ENCODE data around the gene ATP13A2.

- no peak for TF ChIP-seq USF1 (IDR thresholded peaks at IDR 0.05)
- TF ChIP-seq RAD21 (IDR thresholded peaks at IDR 0.05; ENCODE audit: low read depth), result no peak
- TF ChIP-seq CREB1 (IDR thresholded peaks at IDR 0.05; ENCODE audit: low read depth), result no peak
- no peak for TF ChIP-seq REST (IDR thresholded peaks at IDR 0.05; ENCODE audit: low read depth)
- TF ChIP-seq EP300 (IDR thresholded peaks at IDR 0.05; ENCODE audit: borderline replicate concordance), result no peak
- TF ChIP-seq, protein P1, sequence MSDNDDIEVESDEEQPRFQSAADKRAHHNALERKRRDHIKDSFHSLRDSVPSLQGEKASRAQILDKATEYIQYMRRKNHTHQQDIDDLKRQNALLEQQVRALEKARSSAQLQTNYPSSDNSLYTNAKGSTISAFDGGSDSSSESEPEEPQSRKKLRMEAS (IDR thresholded peaks at IDR 0.05), result no peak
Measured at GRCh38 chr1:17031436-17031835, 19.7 kb upstream of the ATP13A2 start.
